K562 (cell line): ENCODE results near the gene DTD1. TPM values are rescaled to one million over a fixed set of nuclear protein-coding genes. Genes with fewer than 3 reads are reported as not detected.

Experiments used
- ATAC-seq: fragments of 200-7000 bp; cut with Tn5 transposase; 3 replicates; pipeline ENCODE4 v1.9.1; 2020; ENCODE audit warnings: moderate library complexity
- BruUV-seq: library from RNA; stranded (reverse); fragments of 400-500 nt; replicated peaks from 2 replicates; lab custom pipeline; 2021; lab: Mats Ljungman, UMichigan
- CTCF ChIA-PET: fragments of 300-600 bp; formaldehyde crosslinking; extraction: SDS; loops from one replicate; lab custom pipeline; 2021; ENCODE audit warnings: low intra/inter-chr PET ratio; lab: Yijun Ruan, JAX
- POLR2A ChIA-PET: fragments of 300-600, 350-650 bp; sonication (Branson Sonifier 250); formaldehyde crosslinking; extraction: SDS; loops from one replicate; lab custom pipeline; 2021; ENCODE audit warnings: antibody characterized with exemption, inconsistent platforms; lab: Yijun Ruan, JAX
- DNase-seq, 4 experiments: peaks; one replicate each; pipeline versions ENCODE4 v3.0.0 to v3.0.0-alpha.2; 2011 to 2018; ENCODE audit warnings: low spot score in 3 of 4, mixed read lengths in 3 of 4; ENCODE audit errors: extremely low read depth in 1 of 4
- FAIRE-seq: peaks from 2 replicates; lab custom pipeline; 2011; peaks lifted over from hg19 to GRCh38; lab: Jason Lieb, UNC
- H2AFZ ChIP-seq: 2 replicates; pipeline ENCODE4 v1.6.0; 2011; ENCODE audit warnings: low read depth, low read length, control low read depth, inconsistent platforms
- H3K27ac ChIP-seq: fragments of 200-600 bp; 3 replicates; pipeline ENCODE4 v1.8.0; 2011; ENCODE audit warnings: low read depth, mild to moderate bottlenecking, control low read depth, inconsistent platforms, low read length, moderate library complexity, mixed read lengths; ENCODE audit errors: extremely low read depth
- H3K27me3 ChIP-seq, 2 experiments: fragments of 300-600 bp in 1 of 2; 2 replicates in 1 of 2; 3 replicates in 1 of 2; pipeline versions ENCODE4 v1.6.0 to v1.8.0; 2011; ENCODE audit warnings: inconsistent platforms in 2 of 2, low read length in 2 of 2, mild to moderate bottlenecking in 1 of 2, mixed read lengths in 1 of 2, moderate library complexity in 1 of 2; ENCODE audit not compliant: control insufficient read depth in 2 of 2, insufficient read depth in 2 of 2
- H3K36me3 ChIP-seq: fragments of 300-600 bp; 3 replicates; pipeline ENCODE4 v1.8.0; 2011; ENCODE audit warnings: mild to moderate bottlenecking, low read length, inconsistent platforms; ENCODE audit not compliant: control insufficient read depth, insufficient read depth
- H3K4me1 ChIP-seq, 2 experiments: fragments of 200-600 bp in 1 of 2; replicated peaks in 1 of 2; 2 replicates in 1 of 2; 3 replicates in 1 of 2; pipeline versions ENCODE4 v1.5.1 to v1.8.0; 2011; ENCODE audit warnings: inconsistent platforms in 2 of 2, low read length in 2 of 2, mild to moderate bottlenecking in 1 of 2, mixed read lengths in 1 of 2, moderate library complexity in 1 of 2; ENCODE audit not compliant: control insufficient read depth in 2 of 2, insufficient read depth in 2 of 2
- H3K4me2 ChIP-seq: 2 replicates; pipeline ENCODE4 v1.6.1; 2011; ENCODE audit warnings: low read length, control low read depth, inconsistent platforms, mixed read lengths; ENCODE audit not compliant: insufficient read depth
- H3K4me3 ChIP-seq: fragments of 200-600 bp; sonication (generic), shearing (Covaris generic); 2 replicates; pipeline ENCODE4 v1.5.1; 2016; ENCODE audit warnings: control low read depth, inconsistent platforms
- H3K79me2 ChIP-seq: fragments of 200-600 bp; 3 replicates; pipeline ENCODE4 v1.8.0; 2011; ENCODE audit warnings: low read length, inconsistent platforms; ENCODE audit not compliant: control insufficient read depth, insufficient read depth
- H3K9ac ChIP-seq, 2 experiments: 2 replicates each; pipeline versions ENCODE4 v1.6.0 to v1.6.1; 2011; ENCODE audit warnings: low read depth in 2 of 2, low read length in 2 of 2, control low read depth in 1 of 2, inconsistent platforms in 1 of 2, mild to moderate bottlenecking in 1 of 2, mixed read lengths in 1 of 2; ENCODE audit not compliant: insufficient read depth in 1 of 2
- H3K9me1 ChIP-seq: one replicate; pipeline ENCODE4 v1.6.0; 2011; ENCODE audit warnings: inconsistent platforms, mild to moderate bottlenecking, low read length, moderate library complexity; ENCODE audit not compliant: control insufficient read depth, insufficient read depth
- H3K9me3 ChIP-seq: replicated peaks from 2 replicates; pipeline ENCODE4 v1.5.1; 2011; ENCODE audit warnings: low read depth, low read length, inconsistent platforms; ENCODE audit not compliant: control insufficient read depth, insufficient read depth
- H4K20me1 ChIP-seq: replicated peaks from 2 replicates; pipeline ENCODE4 v1.6.1; 2011; ENCODE audit warnings: low read length, inconsistent platforms, mixed read lengths; ENCODE audit not compliant: control insufficient read depth, insufficient read depth
- ETV6 ChIP-seq, 3 experiments: fragments of 150-350 bp in 1 of 3; sonication (generic) in 1 of 3; formaldehyde crosslinking in 1 of 3; IDR thresholded peaks; 2 replicates each; pipeline versions ENCODE4 v1.6.1 to v1.8.0; 2014 to 2022; ENCODE audit warnings: borderline replicate concordance in 2 of 3, low read depth in 2 of 3, antibody characterized with exemption in 1 of 3, low read length in 1 of 3, mild to moderate bottlenecking in 1 of 3, missing genetic modification reagents in 1 of 3
- MCM7 ChIP-seq, 2 experiments: fragments of 450-650 bp; IDR thresholded peaks; 2 replicates each; pipeline ENCODE4 v1.6.1; 2016 to 2018
- WGBS: fragments of 100-300 bp; shearing (Covaris generic); methylation state at CpG from one replicate; pipeline ENCODE4 v1.1.6; 2016; ENCODE audit warnings: low coverage, mixed read lengths; ENCODE audit not compliant: insufficient coverage; ENCODE audit errors: missing lambda C conversion rate; 5-methylcytosine and 5-hydroxymethylcytosine counted together
- in situ Hi-C: fragments of 300-500 bp; cut with MboI; formaldehyde crosslinking; loops from 4 replicates; pipeline ENCODE4 v1.15.0; 2018; ENCODE audit warnings: inconsistent platforms, mixed read lengths
- intact Hi-C: fragments of 100-400 bp; cut with micrococcal nuclease; formaldehyde crosslinking; loops from 2 replicates; pipeline ENCODE4 v1.14.2; 2022
- polyA plus RNA-seq, 8 experiments: library from polyadenylated mRNA; depleted of rRNA in 4 of 8; stranded (reverse) in 5 of 8; unstranded in 3 of 8; fragments of >200 nt; fragmentation: Nextera tagmentation in 2 of 8; fragmentation: Illumina TruSeq in 1 of 8; extraction: Ambion mirVana in 2 of 8; extraction: Trizol in 1 of 8; gene quantifications; 2 replicates each; pipeline versions ENCODE4 v1.2.1 to v1.2.3, GENCODE V29; 2011 to 2014; ENCODE audit warnings: inconsistent platforms in 1 of 8, missing spikeins in 1 of 8
- total RNA-seq, 7 experiments: library from RNA; depleted of rRNA in 6 of 7; stranded (reverse); fragments of >200 nt in 6 of 7; fragmentation: Illumina TruSeq in 2 of 7; extraction: Trizol in 2 of 7; gene quantifications; 2 replicates each; pipeline versions ENCODE4 v1.2.1 to v1.2.3, GENCODE V29; 2011 to 2021; ENCODE audit warnings: low replicate concordance in 1 of 7
- TF ChIP-seq, protein P1 (sequence below), 2 experiments: IDR thresholded peaks in 1 of 2; conservative IDR thresholded peaks in 1 of 2; 2 replicates each; pipeline ENCODE4 v1.6.1; 2016; ENCODE audit warnings: low read depth in 2 of 2, mild to moderate bottlenecking in 1 of 2, missing compliant biosample characterization in 1 of 2, missing genetic modification characterization in 1 of 2, moderate library complexity in 1 of 2

Gene DTD1
- total and polyA plus RNA-seq, 9 of the 15 experiments (the other 6 are each of a cell fraction or from before 2014, with no cell fraction given): 5.7 to 28.6 (median 26.8) TPM

DNA sequence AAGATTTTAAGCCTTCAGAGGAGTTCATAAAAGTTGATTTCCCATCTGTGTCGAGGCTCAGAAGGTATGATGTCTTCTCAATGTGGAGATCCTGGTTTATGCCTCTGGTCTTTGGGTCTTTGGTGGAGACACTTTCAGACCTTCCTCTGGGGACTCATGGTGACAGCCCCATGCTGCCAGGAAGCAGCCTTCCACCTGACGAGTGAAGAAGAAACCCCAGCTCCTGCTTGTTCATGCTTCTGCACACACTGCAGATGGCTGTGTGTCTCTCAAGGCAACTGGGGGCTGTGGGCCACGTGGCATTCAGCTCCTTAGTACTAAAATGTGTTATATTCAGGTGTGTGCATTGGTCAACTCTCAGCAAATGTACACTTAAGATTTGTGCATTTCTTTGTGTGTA is 220.9 kb downstream of the DTD1 start:
- intact Hi-C loops (no loop called here), in situ Hi-C loops (no loop called here)
- H3K27me3 ChIP-seq: no peaks in the 10 kb centered on the region; a peak in 1 of 5 replicates
- 0% methylated on average over 3 of the region's 3 CpGs for WGBS
- no peak overlapping the region for H3K27ac ChIP-seq
- no TSS peak for BruUV-seq
- no peaks in the 10 kb centered on the region for H3K36me3 ChIP-seq
- DNase-seq (no peak), FAIRE-seq (no peak), ATAC-seq (no peak)
- H4K20me1 ChIP-seq: no peaks in the 10 kb centered on the region
- no peaks in the 10 kb centered on the region for H3K4me1 ChIP-seq
- ChIA-PET POLR2A (no interaction called here), CTCF (no interaction called here)
- TF ChIP-seq MCM7 (IDR thresholded peaks at IDR 0.05) (no peak), ETV6 (IDR thresholded peaks at IDR 0.05; ENCODE audit: borderline replicate concordance in 1 of 2, low read depth in 2 of 2, low read length in 1 of 2) (no peak), ETV6 (CRISPR knock-in tag; IDR thresholded peaks at IDR 0.05; ENCODE audit: borderline replicate concordance) (no peak)
- TF ChIP-seq, protein P1, sequence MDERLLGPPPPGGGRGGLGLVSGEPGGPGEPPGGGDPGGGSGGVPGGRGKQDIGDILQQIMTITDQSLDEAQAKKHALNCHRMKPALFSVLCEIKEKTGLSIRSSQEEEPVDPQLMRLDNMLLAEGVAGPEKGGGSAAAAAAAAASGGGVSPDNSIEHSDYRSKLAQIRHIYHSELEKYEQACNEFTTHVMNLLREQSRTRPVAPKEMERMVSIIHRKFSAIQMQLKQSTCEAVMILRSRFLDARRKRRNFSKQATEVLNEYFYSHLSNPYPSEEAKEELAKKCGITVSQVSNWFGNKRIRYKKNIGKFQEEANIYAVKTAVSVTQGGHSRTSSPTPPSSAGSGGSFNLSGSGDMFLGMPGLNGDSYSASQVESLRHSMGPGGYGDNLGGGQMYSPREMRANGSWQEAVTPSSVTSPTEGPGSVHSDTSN (CRISPR knock-in tag; IDR thresholded peaks at IDR 0.05; ENCODE audit: low read depth): no peak
- TF ChIP-seq, protein P1 (tag; conservative IDR thresholded peaks at IDR 0.05; ENCODE audit: low read depth): no peak
- no peaks in the 10 kb centered on the region for H3K9me3 ChIP-seq
- H3K9me1 ChIP-seq: no peaks in the 10 kb centered on the region
- no peak overlapping the region for H3K4me3 ChIP-seq
- no peak overlapping the region for H3K9ac ChIP-seq
- H3K4me2 ChIP-seq: no peak overlapping the region
- H3K79me2 ChIP-seq: no peaks in the 10 kb centered on the region
- no peak overlapping the region for H2AFZ ChIP-seq
